ENCODE results near the gene ELOA. TPM values are rescaled to one million over a fixed set of nuclear protein-coding genes. Genes with fewer than 3 reads are reported as not detected.

Gene ELOA
- total RNA-seq, 1 donor from 2014 or later = 25.5 TPM

GRCh38 chr1:23768733-23769132 lies 25.5 kb downstream of the ELOA start:
- Histone ChIP-seq H3K4me3 (no peak overlapping the region), H3K4me1 (no peaks in the 10 kb centered on the region), H3K9me3 (no peaks in the 10 kb centered on the region), H3K27me3 (no peaks in the 10 kb centered on the region), H3K27ac (no peak overlapping the region), H3K36me3 (no peaks in the 10 kb centered on the region)
- TF ChIP-seq POLR2AphosphoS5 (IDR thresholded peaks at IDR 0.05; ENCODE audit: insufficient read depth in 1 of 2, low read depth in 1 of 2) (no peak), POLR2A (IDR thresholded peaks at IDR 0.05) (no peak), CTCF (IDR thresholded peaks at IDR 0.05) (no peak)
- intact Hi-C loops (cut with DNase I) = no loop called here
- DNase-seq (ENCODE audit: extremely low spot score in 2 of 2) = no peak

GRCh38 chr1:23772049-23772853 lies 29.0 kb downstream of the ELOA start:
- Histone ChIP-seq H3K4me1 (peaks cover 2% of the 10 kb centered on the region), H3K27me3 (no peaks in the 10 kb centered on the region), H3K4me3 (no peak overlapping the region), H3K27ac (no peak overlapping the region), H3K36me3 (no peaks in the 10 kb centered on the region), H3K9me3 (no peaks in the 10 kb centered on the region)
- intact Hi-C loops (cut with DNase I) = no loop called here
- TF ChIP-seq CTCF (IDR thresholded peaks at IDR 0.05) = peak; percentile 74 to 88 (median 84)
- TF ChIP-seq POLR2AphosphoS5 (IDR thresholded peaks at IDR 0.05; ENCODE audit: insufficient read depth in 1 of 2, low read depth in 1 of 2) = no peak
- no peak for DNase-seq (ENCODE audit: extremely low spot score in 2 of 2)

GRCh38 chr1:23772854-23773242 lies 29.6 kb downstream of the ELOA start:
- H3K36me3 ChIP-seq = no peaks in the 10 kb centered on the region
- no peaks in the 10 kb centered on the region for H3K9me3 ChIP-seq
- H3K4me1 ChIP-seq = peaks cover 8% of the 10 kb centered on the region
- intact Hi-C loops (cut with DNase I) = no loop called here
- DNase-seq (ENCODE audit: extremely low spot score in 2 of 2) = no peak
- H3K4me3 ChIP-seq = no peak overlapping the region
- no peak overlapping the region for H3K27ac ChIP-seq
- TF ChIP-seq POLR2A (IDR thresholded peaks at IDR 0.05) = no peak
- TF ChIP-seq POLR2AphosphoS5 (IDR thresholded peaks at IDR 0.05; ENCODE audit: insufficient read depth in 1 of 2, low read depth in 1 of 2) = no peak
- no peak for TF ChIP-seq CTCF (IDR thresholded peaks at IDR 0.05)
- no peaks in the 10 kb centered on the region for H3K27me3 ChIP-seq

GRCh38 chr1:23774174-23774880 lies 31.1 kb downstream of the ELOA start:
- no peak for TF ChIP-seq POLR2A (IDR thresholded peaks at IDR 0.05)
- TF ChIP-seq POLR2AphosphoS5 (IDR thresholded peaks at IDR 0.05; ENCODE audit: insufficient read depth in 1 of 2, low read depth in 1 of 2) = no peak
- TF ChIP-seq CTCF (IDR thresholded peaks at IDR 0.05) = no peak
- Histone ChIP-seq H3K9me3 (no peaks in the 10 kb centered on the region), H3K27me3 (no peaks in the 10 kb centered on the region), H3K4me1 (peaks cover 15% of the 10 kb centered on the region), H3K36me3 (no peaks in the 10 kb centered on the region), H3K4me3 (no peak overlapping the region), H3K27ac (no peak overlapping the region)
- intact Hi-C loops (cut with DNase I) = no loop called here
- no peak for DNase-seq (ENCODE audit: extremely low spot score in 2 of 2)

- Histone ChIP-seq H3K4me3 (no peak overlapping the region), H3K36me3 (peaks cover 0 to 7% of the 10 kb centered on the region in 2 donors), H3K4me1 (peaks cover 30% of the 10 kb centered on the region), H3K27ac (no peak overlapping the region), H3K9me3 (no peaks in the 10 kb centered on the region), H3K27me3 (no peaks in the 10 kb centered on the region)
- TF ChIP-seq POLR2AphosphoS5 (IDR thresholded peaks at IDR 0.05; ENCODE audit: insufficient read depth in 1 of 2, low read depth in 1 of 2) (no peak), POLR2A (IDR thresholded peaks at IDR 0.05) (no peak), CTCF (IDR thresholded peaks at IDR 0.05) (no peak)
- DNase-seq (ENCODE audit: extremely low spot score in 2 of 2) = no peak
- intact Hi-C loops (cut with DNase I) = no loop called here
Observed at GRCh38 chr1:23776217-23776616, 32.9 kb downstream of the ELOA start.

Measured in vagina (tissue), 2 donors.